OCI-LY1 (cell line): ENCODE measurements around the gene SEC14L3.

ENCODE experiments used
- CTCF ChIP-seq: fragments of 200-600 bp; sonication (generic), shearing (Covaris generic); IDR thresholded peaks from 2 replicates; pipeline ENCODE4 v1.5.1; 2017; ENCODE audit warnings: mild to moderate bottlenecking, antibody characterized with exemption, low read length, moderate library complexity, mixed read lengths
- EZH2 ChIP-seq: fragments of 200-600 bp; sonication (generic), shearing (Covaris generic); IDR thresholded peaks from 2 replicates; pipeline ENCODE4 v1.8.0; 2017; ENCODE audit warnings: borderline replicate concordance, mixed run types, mild to moderate bottlenecking, antibody characterized with exemption, low read length, moderate library complexity, mixed read lengths

GRCh38 chr22:30425327-30425615 lies 46.5 kb downstream of the SEC14L3 start:
- TF ChIP-seq EZH2, result no peak
- TF ChIP-seq CTCF, result no peak
